HCT116 (cell line): ENCODE data around the gene RAD9A.

Experiments
- EZH2 ChIP-seq: fragments of 200-600 bp; sonication (generic); IDR thresholded peaks from 2 replicates; pipeline ENCODE4 v1.6.1; 2017; ENCODE audit warnings: antibody characterized with exemption, mixed run types
- POLR2A ChIP-seq: IDR thresholded peaks from 2 replicates; pipeline ENCODE4 v1.7.0; 2011; ENCODE audit warnings: borderline replicate concordance; ENCODE audit not compliant: insufficient read depth, insufficient read length; ENCODE audit errors: extremely low read depth
- POLR2AphosphoS5 ChIP-seq: IDR thresholded peaks from 2 replicates; pipeline ENCODE4 v1.6.1; 2011; ENCODE audit warnings: mild to moderate bottlenecking, low read depth, low read length, moderate library complexity
- REST ChIP-seq: IDR thresholded peaks from 2 replicates; pipeline ENCODE4 v1.6.1; 2012; ENCODE audit warnings: low read depth
- SRF ChIP-seq: IDR thresholded peaks from 2 replicates; pipeline ENCODE4 v1.6.1; 2012; ENCODE audit warnings: low read depth
- ZFX ChIP-seq: fragments of 450-650 bp; IDR thresholded peaks from 2 replicates; pipeline ENCODE4 v1.6.1; 2017
- TF ChIP-seq, protein P1 (sequence below), 3 experiments: fragments of 200-600 bp in 1 of 3; sonication (generic) in 1 of 3; IDR thresholded peaks in 2 of 3; conservative IDR thresholded peaks in 1 of 3; 2 replicates each; pipeline ENCODE4 v1.5.1; 2012 to 2017; ENCODE audit warnings: low read depth in 2 of 3, low read length in 2 of 3, antibody characterized with exemption in 1 of 3, borderline replicate concordance in 1 of 3, control low read depth in 1 of 3, mild to moderate bottlenecking in 1 of 3, mixed read lengths in 1 of 3, mixed run types in 1 of 3, moderate library complexity in 1 of 3; ENCODE audit not compliant: insufficient read depth in 1 of 3

- TF ChIP-seq, protein P1, sequence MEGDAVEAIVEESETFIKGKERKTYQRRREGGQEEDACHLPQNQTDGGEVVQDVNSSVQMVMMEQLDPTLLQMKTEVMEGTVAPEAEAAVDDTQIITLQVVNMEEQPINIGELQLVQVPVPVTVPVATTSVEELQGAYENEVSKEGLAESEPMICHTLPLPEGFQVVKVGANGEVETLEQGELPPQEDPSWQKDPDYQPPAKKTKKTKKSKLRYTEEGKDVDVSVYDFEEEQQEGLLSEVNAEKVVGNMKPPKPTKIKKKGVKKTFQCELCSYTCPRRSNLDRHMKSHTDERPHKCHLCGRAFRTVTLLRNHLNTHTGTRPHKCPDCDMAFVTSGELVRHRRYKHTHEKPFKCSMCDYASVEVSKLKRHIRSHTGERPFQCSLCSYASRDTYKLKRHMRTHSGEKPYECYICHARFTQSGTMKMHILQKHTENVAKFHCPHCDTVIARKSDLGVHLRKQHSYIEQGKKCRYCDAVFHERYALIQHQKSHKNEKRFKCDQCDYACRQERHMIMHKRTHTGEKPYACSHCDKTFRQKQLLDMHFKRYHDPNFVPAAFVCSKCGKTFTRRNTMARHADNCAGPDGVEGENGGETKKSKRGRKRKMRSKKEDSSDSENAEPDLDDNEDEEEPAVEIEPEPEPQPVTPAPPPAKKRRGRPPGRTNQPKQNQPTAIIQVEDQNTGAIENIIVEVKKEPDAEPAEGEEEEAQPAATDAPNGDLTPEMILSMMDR (IDR thresholded peaks at IDR 0.05 in 2 of 3, conservative IDR thresholded peaks at IDR 0.05 in 1 of 3; ENCODE audit: borderline replicate concordance in 1 of 3, insufficient read depth in 1 of 3, low read depth in 2 of 3, low read length in 2 of 3), result no peak
- no peak for TF ChIP-seq SRF
- TF ChIP-seq REST, result no peak
- TF ChIP-seq EZH2, result no peak
- TF ChIP-seq ZFX, result peak; percentile 75
- no peak for TF ChIP-seq POLR2A
- no peak; the same call in none of the 2 replicates for TF ChIP-seq POLR2AphosphoS5
These were observed 18.7 kb upstream of the RAD9A start, which contains the start of gene CLCF1 for GRCh38 chr11:67372993-67373647.
